ENCODE data around the gene SP3.

Gene SP3

GRCh38 chr2:173965372-173966025, at the start of gene SP3:
SP3 (minus strand) TSS chr2:173965373; CDS start chr2:173965171, 202 bp downstream.
- DNase-seq = peak; percentile 71 to 86

GRCh38 chr2:174014699-174015070, 49.5 kb upstream of the SP3 start:
- no peak for DNase-seq

- no peak for DNase-seq
These were observed 49.0 kb upstream of the SP3 start for GRCh38 chr2:174014011-174014698.

GRCh38 chr2:174013315-174013751, 48.2 kb upstream of the SP3 start:
- no peak for DNase-seq

GRCh38 chr2:174012347-174013314, 47.5 kb upstream of the SP3 start:
- DNase-seq = no peak

GRCh38 chr2:174011796-174012195, 46.6 kb upstream of the SP3 start:
- DNase-seq = no peak

GRCh38 chr2:174011173-174011572, 46.0 kb upstream of the SP3 start:
- DNase-seq = no peak

- DNase-seq = no peak
These were observed 44.5 kb upstream of the SP3 start for GRCh38 chr2:174009488-174010223.

- no peak for DNase-seq
These were observed 43.5 kb upstream of the SP3 start for GRCh38 chr2:174008720-174009119.

- DNase-seq = peak in 1 of 2 experiments; percentile 4
These were observed 41.8 kb upstream of the SP3 start for GRCh38 chr2:174007010-174007409.

- DNase-seq = no peak
These were observed 40.7 kb upstream of the SP3 start for GRCh38 chr2:174005801-174006419.

GRCh38 chr2:174004905-174005605, 39.9 kb upstream of the SP3 start:
- DNase-seq = no peak

- DNase-seq = no peak
These were observed 38.8 kb upstream of the SP3 start for GRCh38 chr2:174003720-174004695.

- DNase-seq = no peak
These were observed 37.5 kb upstream of the SP3 start for GRCh38 chr2:174002679-174003078.

- no peak for DNase-seq
These were observed 35.9 kb upstream of the SP3 start for GRCh38 chr2:174001107-174001506.

GRCh38 chr2:173999724-174000123, 34.6 kb upstream of the SP3 start:
- no peak for DNase-seq

GRCh38 chr2:173999272-173999671, 34.1 kb upstream of the SP3 start:
- no peak for DNase-seq

GRCh38 chr2:173998386-173998785, 33.2 kb upstream of the SP3 start:
- no peak for DNase-seq

GRCh38 chr2:173997753-173998152, 32.6 kb upstream of the SP3 start:
- DNase-seq = no peak

GRCh38 chr2:173997269-173997668, 32.1 kb upstream of the SP3 start:
- DNase-seq = no peak
